ENCODE measurements around the gene RTP5.

Gene RTP5

GRCh38 chr2:241890524-241891235 lies 21.2 kb downstream of the RTP5 start:
- no peak for DNase-seq

- peak; percentile 14 for DNase-seq
These were observed 21.9 kb downstream of the RTP5 start for GRCh38 chr2:241891315-241891987.

GRCh38 chr2:241891988-241892298 lies 22.4 kb downstream of the RTP5 start:
- no peak for DNase-seq

- DNase-seq, result no peak
These were observed 23.0 kb downstream of the RTP5 start for GRCh38 chr2:241892299-241893137.

- no peak for DNase-seq
These were observed 23.7 kb downstream of the RTP5 start for GRCh38 chr2:241893265-241893664.

GRCh38 chr2:241894056-241894641 lies 24.6 kb downstream of the RTP5 start:
- DNase-seq, result no peak

GRCh38 chr2:241894681-241895426 lies 25.3 kb downstream of the RTP5 start:
- DNase-seq, result no peak

GRCh38 chr2:241895427-241895711 lies 25.8 kb downstream of the RTP5 start:
- DNase-seq, result no peak

GRCh38 chr2:241895712-241896641 lies 26.4 kb downstream of the RTP5 start:
- DNase-seq, result no peak

- no peak for DNase-seq
These were observed 27.2 kb downstream of the RTP5 start for GRCh38 chr2:241896746-241897201.

- DNase-seq, result no peak
These were observed 27.8 kb downstream of the RTP5 start for GRCh38 chr2:241897231-241897916.

GRCh38 chr2:241898463-241899270 lies 29.1 kb downstream of the RTP5 start:
- no peak for DNase-seq

GRCh38 chr2:241900251-241901017 lies 30.9 kb downstream of the RTP5 start:
- DNase-seq, result peak; percentile 62

- DNase-seq, result no peak
These were observed 31.5 kb downstream of the RTP5 start for GRCh38 chr2:241901018-241901380.

- peak; percentile 56 for DNase-seq
These were observed 32.2 kb downstream of the RTP5 start for GRCh38 chr2:241901500-241902351.

GRCh38 chr2:241902357-241902991 lies 32.9 kb downstream of the RTP5 start:
- no peak for DNase-seq

- DNase-seq, result no peak
These were observed 33.8 kb downstream of the RTP5 start for GRCh38 chr2:241903121-241904010.

All from right hindlimb (tissue), 1 donor.